Neural progenitor cell (in vitro differentiated cells): Measurements from ENCODE around the gene SFXN5.

Experiments
- EZH2phosphoT487 ChIP-seq: fragments of 200-600 bp; sonication (generic); IDR thresholded peaks from 2 replicates; pipeline ENCODE4 v1.6.1; 2017; ENCODE audit warnings: antibody characterized with exemption
- TF ChIP-seq, protein P1 (sequence below): fragments of 200-600 bp; sonication (generic); IDR thresholded peaks from 2 replicates; pipeline ENCODE4 v1.5.1; 2017; ENCODE audit warnings: antibody characterized with exemption, mild to moderate bottlenecking

GRCh38 chr2:73022024-73022568 lies 49.4 kb downstream of the SFXN5 start:
- TF ChIP-seq EZH2phosphoT487 = no peak
- TF ChIP-seq, protein P1, sequence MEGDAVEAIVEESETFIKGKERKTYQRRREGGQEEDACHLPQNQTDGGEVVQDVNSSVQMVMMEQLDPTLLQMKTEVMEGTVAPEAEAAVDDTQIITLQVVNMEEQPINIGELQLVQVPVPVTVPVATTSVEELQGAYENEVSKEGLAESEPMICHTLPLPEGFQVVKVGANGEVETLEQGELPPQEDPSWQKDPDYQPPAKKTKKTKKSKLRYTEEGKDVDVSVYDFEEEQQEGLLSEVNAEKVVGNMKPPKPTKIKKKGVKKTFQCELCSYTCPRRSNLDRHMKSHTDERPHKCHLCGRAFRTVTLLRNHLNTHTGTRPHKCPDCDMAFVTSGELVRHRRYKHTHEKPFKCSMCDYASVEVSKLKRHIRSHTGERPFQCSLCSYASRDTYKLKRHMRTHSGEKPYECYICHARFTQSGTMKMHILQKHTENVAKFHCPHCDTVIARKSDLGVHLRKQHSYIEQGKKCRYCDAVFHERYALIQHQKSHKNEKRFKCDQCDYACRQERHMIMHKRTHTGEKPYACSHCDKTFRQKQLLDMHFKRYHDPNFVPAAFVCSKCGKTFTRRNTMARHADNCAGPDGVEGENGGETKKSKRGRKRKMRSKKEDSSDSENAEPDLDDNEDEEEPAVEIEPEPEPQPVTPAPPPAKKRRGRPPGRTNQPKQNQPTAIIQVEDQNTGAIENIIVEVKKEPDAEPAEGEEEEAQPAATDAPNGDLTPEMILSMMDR = no peak
